Retinal pigment epithelial cell (primary cell): ENCODE data around the gene PTPN23.

Experiments used
- DNase-seq: peaks from one replicate; pipeline ENCODE4 v3.0.0-alpha.2; 2010; ENCODE audit warnings: low read depth
- H3K4me3 ChIP-seq: 2 replicates; pipeline ENCODE4 v1.5.1; 2011; ENCODE audit warnings: mild to moderate bottlenecking, low read length, control low read depth, moderate library complexity
- TF ChIP-seq, protein P1 (sequence below): conservative IDR thresholded peaks from 2 replicates; pipeline ENCODE4 v1.5.1; 2011; ENCODE audit warnings: low read depth, low read length, control low read depth, inconsistent platforms

The PTPN23 gene

DNA sequence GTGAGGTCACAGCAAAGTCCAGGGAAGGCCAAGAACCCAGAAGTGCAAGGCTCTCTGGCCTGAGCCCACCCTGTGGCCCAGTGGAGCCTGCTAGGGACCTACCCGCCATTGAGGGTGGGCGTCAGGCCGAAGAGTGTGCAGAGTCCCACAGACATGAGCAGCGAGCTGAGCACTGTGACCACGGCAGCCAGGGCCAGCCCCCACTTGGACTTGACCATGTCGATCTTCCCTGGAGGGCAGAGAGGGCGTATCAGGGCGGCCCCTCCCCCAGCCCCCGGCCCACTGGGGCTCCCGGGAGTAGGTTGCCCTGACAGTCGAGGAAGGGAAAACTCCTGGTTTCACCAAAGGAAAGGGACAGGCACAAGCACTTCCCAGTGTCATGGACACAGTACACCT, 44.6 kb downstream of the PTPN23 start:
- no peak for DNase-seq
- TF ChIP-seq, protein P1, sequence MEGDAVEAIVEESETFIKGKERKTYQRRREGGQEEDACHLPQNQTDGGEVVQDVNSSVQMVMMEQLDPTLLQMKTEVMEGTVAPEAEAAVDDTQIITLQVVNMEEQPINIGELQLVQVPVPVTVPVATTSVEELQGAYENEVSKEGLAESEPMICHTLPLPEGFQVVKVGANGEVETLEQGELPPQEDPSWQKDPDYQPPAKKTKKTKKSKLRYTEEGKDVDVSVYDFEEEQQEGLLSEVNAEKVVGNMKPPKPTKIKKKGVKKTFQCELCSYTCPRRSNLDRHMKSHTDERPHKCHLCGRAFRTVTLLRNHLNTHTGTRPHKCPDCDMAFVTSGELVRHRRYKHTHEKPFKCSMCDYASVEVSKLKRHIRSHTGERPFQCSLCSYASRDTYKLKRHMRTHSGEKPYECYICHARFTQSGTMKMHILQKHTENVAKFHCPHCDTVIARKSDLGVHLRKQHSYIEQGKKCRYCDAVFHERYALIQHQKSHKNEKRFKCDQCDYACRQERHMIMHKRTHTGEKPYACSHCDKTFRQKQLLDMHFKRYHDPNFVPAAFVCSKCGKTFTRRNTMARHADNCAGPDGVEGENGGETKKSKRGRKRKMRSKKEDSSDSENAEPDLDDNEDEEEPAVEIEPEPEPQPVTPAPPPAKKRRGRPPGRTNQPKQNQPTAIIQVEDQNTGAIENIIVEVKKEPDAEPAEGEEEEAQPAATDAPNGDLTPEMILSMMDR: no peak
- H3K4me3 ChIP-seq: no peak overlapping the region

DNA sequence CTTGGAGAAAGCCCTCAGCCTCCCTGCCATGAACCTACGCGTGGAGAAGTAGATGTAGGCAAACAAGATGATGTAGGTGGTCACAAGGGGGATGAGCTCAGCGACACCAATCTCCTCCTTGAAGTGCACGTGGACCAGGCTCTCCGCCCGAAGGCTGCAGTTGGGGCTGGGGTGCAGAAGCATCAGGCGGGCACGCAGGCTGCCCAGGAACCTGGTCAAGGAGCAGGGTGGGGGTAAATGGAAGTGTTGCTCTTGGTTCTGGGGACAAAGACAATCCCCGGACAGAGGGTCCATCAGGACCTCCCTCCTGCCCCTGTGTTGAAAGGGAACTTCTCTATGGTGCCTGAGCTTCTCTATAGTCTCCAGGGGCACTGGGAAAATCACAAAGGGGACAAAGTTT, 45.1 kb downstream of the PTPN23 start:
- no peak overlapping the region for H3K4me3 ChIP-seq
- DNase-seq: no peak
- TF ChIP-seq, protein P1: no peak

DNA sequence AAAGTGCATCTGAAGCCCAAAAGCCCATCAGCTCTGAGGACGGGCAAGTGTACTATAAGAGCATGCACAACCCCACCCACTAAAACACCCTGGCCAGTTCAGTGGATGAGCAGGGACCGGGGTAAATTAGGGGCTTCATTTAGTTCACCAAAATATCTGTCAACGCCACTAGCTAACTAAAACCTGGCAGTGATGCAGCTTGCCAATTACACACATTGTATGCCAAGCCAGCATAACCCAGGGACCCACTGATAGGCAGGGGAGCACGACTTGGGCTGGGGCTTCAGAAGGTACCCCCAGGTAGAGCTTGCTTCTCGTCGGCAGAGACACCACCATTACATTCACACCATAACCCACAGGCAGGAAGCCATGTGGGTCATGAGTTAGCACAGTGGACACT, 47.0 kb downstream of the PTPN23 start:
- no peak for DNase-seq
- TF ChIP-seq, protein P1: no peak
- H3K4me3 ChIP-seq: no peak overlapping the region

DNA sequence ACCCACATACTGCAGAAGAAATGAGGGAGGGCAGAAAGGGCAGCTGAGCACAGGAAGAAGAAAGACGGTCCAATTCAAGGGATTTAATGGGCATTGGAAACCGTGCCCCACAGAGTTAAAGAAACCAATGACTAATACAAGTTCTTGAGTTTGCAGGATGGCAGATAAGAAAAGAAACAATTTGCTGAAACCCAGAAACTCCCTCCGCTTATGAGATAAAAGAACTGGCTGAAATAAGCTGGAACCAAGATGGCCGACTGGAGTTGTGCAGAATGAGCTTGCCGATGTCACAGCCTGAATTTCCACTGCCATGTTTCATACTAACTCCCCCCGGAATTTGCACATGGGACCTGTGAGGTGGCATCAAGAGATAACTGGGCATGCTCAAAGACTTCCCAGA, 47.8 kb downstream of the PTPN23 start:
- TF ChIP-seq, protein P1: no peak
- no peak for DNase-seq
- no peak overlapping the region for H3K4me3 ChIP-seq

DNA sequence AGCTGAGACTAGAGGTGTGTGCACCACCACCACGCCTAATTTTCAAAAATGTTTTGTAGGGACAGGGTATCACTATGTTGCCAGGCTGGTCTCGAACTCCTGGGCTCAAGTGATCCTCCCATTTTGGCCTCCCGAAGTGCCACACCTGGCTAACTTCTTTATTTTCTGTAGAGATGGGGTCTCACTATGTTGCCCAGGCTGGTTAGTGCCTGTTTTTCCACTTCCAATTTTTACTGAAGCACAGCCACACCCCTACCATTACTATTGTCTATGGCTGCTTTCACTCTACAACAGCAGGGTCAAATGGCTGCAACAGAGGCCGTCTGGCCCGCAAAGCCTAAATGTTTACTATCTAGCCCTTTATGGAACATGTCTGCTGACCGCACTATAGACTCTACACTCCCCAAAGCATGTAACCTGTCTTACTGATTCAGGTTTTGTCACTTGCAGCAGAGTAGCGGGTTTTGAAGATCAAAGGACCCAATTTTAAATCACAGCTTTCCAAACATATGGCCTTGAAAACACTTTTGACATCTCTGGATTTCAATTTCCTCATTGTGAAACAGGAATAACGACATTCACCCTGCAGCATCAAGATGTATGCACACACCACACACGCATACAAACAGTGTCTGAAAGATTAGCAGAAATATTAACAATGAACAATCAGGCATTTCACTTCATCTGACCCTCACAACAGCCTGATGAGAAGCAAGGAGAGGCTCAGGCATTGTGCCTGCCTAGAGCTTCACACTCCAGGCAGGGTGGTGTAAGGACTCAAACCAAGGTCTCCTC, 48.9 kb downstream of the PTPN23 start:
- DNase-seq: no peak

DNA sequence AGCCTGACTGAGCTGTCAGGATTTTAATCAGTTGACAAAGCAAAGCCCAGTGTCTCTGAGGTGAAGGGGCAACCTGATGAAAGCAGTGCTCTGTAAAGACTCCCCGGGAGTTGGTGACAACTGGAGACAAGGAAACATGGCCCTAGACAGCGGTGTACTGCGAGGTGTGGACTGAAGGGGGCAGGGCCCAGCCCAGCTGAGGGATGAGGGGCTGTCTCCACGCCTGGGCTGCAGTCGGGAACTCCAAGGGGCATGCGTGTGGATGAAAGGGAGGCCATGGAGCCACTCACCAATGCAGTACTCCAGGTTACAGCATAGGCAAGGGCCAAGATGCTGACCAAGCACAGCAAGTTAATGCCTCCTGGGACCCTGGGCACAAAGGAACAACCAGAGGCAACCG, 49.8 kb downstream of the PTPN23 start:
- TF ChIP-seq, protein P1: no peak
- H3K4me3 ChIP-seq: no peak overlapping the region
- DNase-seq: no peak

More for the DNA sequence above, 48.9 kb downstream of the PTPN23 start:
- no peak overlapping the region for H3K4me3 ChIP-seq
- TF ChIP-seq, protein P1: no peak

DNA sequence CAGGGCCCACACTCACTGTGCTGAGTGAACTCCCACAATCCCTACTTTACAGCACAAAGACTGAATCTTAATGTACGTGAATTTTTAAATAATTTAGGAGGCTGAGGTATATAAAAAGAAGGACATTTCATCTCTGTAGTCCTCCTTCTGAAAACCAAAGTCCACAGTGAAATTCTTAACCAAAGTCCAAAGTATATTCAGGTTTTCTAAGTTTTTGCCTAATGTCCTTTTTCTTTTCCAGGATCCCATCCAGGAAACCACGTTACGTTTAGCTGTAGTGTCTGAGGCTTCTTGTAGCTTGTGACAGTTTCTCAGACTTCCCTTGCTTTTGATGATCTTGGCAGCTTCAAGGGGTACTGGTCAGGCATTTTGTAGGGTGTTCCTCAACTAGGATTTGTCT, 50.4 kb downstream of the PTPN23 start:
- no peak overlapping the region for H3K4me3 ChIP-seq
- DNase-seq: no peak
- TF ChIP-seq, protein P1: no peak
